ENCODE data around the gene NFX1. TPM values are rescaled to one million over a fixed set of nuclear protein-coding genes. Genes with fewer than 3 reads are reported as not detected.
A peak's percentile ranks its signal among the peaks of the same experiment; 100 is the strongest.

Gene NFX1
- total and polyA plus RNA-seq, 9 of the 15 experiments (the other 6 are each of a cell fraction or from before 2014, with no cell fraction given): 8.8 to 38.9 (median 26.8) TPM

- TF ChIP-seq HINFP (tag; conservative IDR thresholded peaks at IDR 0.05; ENCODE audit: low read depth) (no peak), DMBX1 (CRISPR knock-in tag; IDR thresholded peaks at IDR 0.05; ENCODE audit: borderline replicate concordance) (no peak), EZH2 (IDR thresholded peaks at IDR 0.05; ENCODE audit: borderline replicate concordance, low read depth, low read length) (no peak), NR3C1 (CRISPR knock-in tag; IDR thresholded peaks at IDR 0.05) (no peak), ZC3H11A (IDR thresholded peaks at IDR 0.05; ENCODE audit: low read depth, low read length) (no peak), ZBTB5 (IDR thresholded peaks at IDR 0.05) (0 out of 2 replicates have a peak, but pooled peaks have one; percentile 46), BDP1 (IDR thresholded peaks at IDR 0.05; ENCODE audit: insufficient read depth, insufficient read length) (no peak), SAP30 (IDR thresholded peaks at IDR 0.05; ENCODE audit: borderline replicate concordance, insufficient read depth, low read depth, low read length, poor library complexity, severe bottlenecking) (peak; percentile 75), POLR3A (IDR thresholded peaks at IDR 0.05; ENCODE audit: borderline replicate concordance, extremely low read depth, insufficient read depth, insufficient read length) (no peak), ZNF23 (CRISPR knock-in tag; IDR thresholded peaks at IDR 0.05) (no peak), U2AF2 (optimal IDR thresholded peaks at IDR 0.05; ENCODE audit: low read depth, low read length) (no peak), GMEB1 (CRISPR knock-in tag; IDR thresholded peaks at IDR 0.05) (peak; percentile 66), EWSR1 (IDR thresholded peaks at IDR 0.05; ENCODE audit: borderline replicate concordance, low read depth, partially characterized antibody) (no peak), ZNF518B (CRISPR knock-in tag; IDR thresholded peaks at IDR 0.05) (no peak), ARID2 (IDR thresholded peaks at IDR 0.05) (no peak)
- TF ChIP-seq, protein P1, sequence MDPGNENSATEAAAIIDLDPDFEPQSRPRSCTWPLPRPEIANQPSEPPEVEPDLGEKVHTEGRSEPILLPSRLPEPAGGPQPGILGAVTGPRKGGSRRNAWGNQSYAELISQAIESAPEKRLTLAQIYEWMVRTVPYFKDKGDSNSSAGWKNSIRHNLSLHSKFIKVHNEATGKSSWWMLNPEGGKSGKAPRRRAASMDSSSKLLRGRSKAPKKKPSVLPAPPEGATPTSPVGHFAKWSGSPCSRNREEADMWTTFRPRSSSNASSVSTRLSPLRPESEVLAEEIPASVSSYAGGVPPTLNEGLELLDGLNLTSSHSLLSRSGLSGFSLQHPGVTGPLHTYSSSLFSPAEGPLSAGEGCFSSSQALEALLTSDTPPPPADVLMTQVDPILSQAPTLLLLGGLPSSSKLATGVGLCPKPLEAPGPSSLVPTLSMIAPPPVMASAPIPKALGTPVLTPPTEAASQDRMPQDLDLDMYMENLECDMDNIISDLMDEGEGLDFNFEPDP (CRISPR knock-in tag; IDR thresholded peaks at IDR 0.05): no peak
Observed at GRCh38 chr9:33290247-33291030, at the start of gene NFX1 (continued).

Measured in K562 (cell line).